GM12875 (cell line): ENCODE measurements around the gene CORO2B.

Experiments used
- H3K4me3 ChIP-seq: one replicate; pipeline ENCODE4 v1.5.1; 2011; ENCODE audit warnings: low read depth, low read length, control low read depth
- TF ChIP-seq, protein P1 (sequence below): IDR thresholded peaks from 2 replicates; pipeline ENCODE4 v1.5.1; 2011; ENCODE audit warnings: low read depth, mild to moderate bottlenecking, control low read depth, inconsistent platforms, low read length, moderate library complexity, borderline replicate concordance; ENCODE audit not compliant: insufficient read depth

The CORO2B gene

DNA sequence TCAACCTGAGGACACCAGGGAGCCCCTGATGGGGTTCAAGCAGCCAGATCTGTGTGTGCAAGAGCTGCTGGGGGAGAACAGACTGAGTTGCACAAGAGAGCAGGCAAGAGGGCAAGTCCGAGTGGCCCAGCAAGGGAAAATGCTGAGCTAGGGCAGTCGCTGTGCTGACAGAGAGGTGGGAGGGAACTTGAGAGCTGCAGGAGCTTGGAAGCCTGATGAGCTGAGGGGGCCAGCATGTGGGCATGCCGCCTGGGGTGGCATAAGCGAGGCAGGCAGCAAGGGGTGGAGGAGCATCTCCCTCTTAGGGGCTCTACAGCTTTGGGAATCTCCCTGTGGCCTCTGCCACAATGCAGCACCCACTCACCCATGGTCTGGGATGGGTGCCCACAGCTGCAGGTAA lies 4.7 kb upstream of the CORO2B start:
- no peak overlapping the region for H3K4me3 ChIP-seq
- TF ChIP-seq, protein P1, sequence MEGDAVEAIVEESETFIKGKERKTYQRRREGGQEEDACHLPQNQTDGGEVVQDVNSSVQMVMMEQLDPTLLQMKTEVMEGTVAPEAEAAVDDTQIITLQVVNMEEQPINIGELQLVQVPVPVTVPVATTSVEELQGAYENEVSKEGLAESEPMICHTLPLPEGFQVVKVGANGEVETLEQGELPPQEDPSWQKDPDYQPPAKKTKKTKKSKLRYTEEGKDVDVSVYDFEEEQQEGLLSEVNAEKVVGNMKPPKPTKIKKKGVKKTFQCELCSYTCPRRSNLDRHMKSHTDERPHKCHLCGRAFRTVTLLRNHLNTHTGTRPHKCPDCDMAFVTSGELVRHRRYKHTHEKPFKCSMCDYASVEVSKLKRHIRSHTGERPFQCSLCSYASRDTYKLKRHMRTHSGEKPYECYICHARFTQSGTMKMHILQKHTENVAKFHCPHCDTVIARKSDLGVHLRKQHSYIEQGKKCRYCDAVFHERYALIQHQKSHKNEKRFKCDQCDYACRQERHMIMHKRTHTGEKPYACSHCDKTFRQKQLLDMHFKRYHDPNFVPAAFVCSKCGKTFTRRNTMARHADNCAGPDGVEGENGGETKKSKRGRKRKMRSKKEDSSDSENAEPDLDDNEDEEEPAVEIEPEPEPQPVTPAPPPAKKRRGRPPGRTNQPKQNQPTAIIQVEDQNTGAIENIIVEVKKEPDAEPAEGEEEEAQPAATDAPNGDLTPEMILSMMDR: no peak

DNA sequence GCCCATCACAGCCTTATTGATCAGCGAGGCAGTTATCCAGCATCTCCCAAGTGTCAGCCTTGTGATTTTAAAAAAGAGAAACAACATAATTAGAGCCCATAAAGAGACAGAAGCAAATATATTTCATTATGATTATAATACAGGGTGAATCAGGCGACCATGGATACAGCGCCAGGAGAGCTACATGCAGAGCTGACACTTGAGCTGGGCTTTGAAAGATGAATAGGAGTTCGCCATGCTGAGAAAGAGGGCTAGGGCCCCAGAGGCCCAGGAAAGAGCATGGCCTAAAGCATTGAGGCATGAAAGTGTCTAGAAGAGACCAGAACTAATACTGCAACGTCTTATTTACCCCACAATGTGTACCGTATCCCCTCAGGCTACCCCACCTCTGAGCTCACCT lies 4.2 kb upstream of the CORO2B start:
- no peak overlapping the region for H3K4me3 ChIP-seq

DNA sequence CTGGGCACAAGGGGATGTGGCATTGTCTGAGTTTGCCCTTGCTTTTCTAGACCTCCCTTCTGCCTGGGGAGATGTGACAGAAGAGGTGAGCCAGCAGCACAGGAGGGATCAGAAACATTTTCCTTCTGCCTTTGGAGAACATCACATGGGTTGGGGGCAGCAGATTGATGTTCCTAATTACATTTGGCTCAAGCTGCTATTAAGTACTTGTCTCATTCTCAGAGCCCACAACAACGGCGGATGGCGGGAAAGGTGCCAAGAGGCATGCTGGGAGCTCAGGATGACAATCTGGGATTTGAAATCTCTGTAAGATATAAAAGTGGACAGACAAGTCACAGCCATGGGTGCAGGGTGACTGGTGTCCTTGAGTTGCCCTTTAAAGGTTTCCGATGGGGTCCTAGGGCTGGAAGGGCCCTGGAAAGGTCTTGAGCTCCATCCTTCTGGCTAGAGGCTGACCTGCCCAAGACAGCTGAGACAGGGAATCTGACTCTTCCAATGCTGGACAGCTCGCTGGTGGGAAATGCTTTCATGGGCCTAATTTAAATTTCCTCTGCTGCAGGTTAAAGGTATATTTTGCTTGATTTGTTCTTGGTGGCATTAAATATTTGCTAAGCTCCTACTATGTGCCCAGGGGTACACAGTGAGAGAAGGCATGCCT lies 2.4 kb upstream of the CORO2B start:
- H3K4me3 ChIP-seq: no peak overlapping the region
- TF ChIP-seq, protein P1: no peak

More for the DNA sequence above, 4.2 kb upstream of the CORO2B start:
- TF ChIP-seq, protein P1: no peak

DNA sequence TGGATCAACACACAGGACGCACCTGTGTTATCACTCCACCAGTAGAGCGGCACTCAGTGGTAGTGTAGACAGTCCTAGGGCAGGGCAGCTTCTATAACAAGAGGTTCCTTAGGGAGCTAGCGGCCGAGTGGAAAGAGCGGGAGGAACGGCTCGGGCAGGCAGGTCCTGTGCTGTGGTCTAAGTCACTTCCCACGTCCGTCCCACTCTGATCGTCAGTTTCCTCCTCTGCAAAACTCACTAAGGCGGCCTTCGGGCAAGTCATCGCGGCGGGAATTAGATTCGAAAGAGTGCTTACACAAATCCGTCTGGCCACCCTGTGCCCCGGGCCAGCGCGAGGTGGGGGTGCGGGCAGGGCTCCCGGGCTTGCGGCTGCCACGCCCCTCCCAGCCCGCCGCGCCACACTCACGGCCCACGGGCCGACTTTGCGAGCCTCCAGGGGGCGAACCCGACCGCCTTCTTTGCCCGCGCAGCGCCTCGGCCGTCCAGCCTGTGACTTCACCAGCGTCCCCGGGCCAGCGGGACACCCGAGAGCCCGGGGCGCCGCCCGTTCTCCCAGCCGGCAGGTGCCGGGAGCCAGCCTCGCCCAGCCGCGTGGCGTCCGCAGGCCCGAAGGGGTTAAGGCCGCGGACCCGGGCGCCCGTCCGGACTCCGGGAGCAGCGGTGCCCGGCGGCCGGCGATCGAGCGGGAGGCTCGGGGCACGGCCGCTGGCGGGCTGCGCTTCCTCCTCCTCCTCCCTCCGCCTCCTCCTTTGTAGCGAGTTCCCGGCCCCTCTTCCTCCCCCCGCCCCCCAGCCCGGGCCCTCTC lies 416 bp upstream of the CORO2B start:
- TF ChIP-seq, protein P1: no peak
- no peak overlapping the region for H3K4me3 ChIP-seq

DNA sequence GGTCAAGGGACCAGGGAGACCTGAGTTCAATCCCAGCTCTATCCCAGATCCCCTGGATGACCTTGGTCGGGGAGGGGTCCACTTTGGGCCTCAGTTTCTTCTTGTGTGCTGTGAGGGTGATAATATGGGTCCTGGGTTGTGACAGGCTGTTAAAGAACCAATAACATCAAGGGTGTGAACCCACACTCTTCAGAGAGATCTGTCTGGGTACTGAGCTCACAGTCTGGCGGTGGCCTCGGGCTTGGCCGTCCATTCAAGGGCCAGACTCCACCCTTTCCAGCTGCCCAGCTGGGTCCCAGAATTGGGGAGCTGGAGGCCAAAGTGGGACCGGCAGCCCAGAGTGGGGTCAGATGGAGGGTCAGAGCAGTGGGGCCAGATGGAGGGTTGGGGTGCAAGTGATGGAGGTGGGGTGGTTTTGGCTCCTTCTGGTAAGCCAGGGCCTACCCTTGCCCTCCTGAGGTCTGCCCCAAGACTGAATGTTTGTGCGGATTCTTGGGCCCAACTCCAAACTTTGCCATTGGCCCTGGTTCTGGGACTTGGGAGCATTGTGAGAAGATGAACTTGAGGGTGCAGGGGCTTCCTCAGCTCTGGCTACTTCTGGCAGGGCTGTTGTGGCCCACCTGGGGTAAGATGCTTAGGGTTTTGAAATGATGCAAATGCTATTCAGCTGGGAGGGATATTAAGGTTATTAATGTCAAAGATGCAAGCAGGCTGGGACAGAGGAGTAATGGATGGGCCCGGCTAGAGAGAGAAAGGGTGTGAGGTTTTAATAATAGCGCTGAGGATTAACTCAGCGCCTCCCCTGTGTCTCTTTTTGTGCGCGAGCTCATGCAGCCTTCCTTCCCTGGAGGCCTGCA lies 1.5 kb downstream of the CORO2B start:
- TF ChIP-seq, protein P1: no peak
- H3K4me3 ChIP-seq: no peak overlapping the region

DNA sequence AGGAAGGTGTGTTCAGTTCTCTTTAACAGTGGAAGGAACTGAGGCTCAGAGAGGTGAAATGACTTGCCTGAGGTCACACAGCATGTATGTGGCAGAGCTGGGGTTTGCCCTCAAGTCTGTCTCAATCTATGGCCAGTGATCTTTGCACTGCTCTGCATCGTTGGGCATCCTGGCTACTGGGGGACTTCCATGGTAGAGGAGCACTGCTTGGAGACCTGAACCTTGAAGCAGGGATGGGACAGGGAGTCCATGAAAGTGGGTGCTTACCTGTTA lies 2.0 kb downstream of the CORO2B start:
- no peak overlapping the region for H3K4me3 ChIP-seq
- TF ChIP-seq, protein P1: no peak
